ENCODE measurements around the gene PIP5K1A.

The PIP5K1A gene

GRCh38 chr1:151284013-151284577 lies 85.7 kb downstream of the PIP5K1A start:
- peaks cover 8% of the 10 kb centered on the region for H3K79me2 ChIP-seq

GRCh38 chr1:151286619-151287340 lies 88.4 kb downstream of the PIP5K1A start:
- H3K27ac ChIP-seq = no peak overlapping the region
- H3K79me2 ChIP-seq = peaks cover 9% of the 10 kb centered on the region

More at GRCh38 chr1:151284013-151284577, 85.7 kb downstream of the PIP5K1A start:
- Histone ChIP-seq H3K4me1 (peaks cover 4% of the 10 kb centered on the region), H3K4me3 (ENCODE audit: low read depth, low read length) (peak overlapping the region; percentile 100), H3K36me3 (ENCODE audit: control insufficient read depth, insufficient read depth, low read length) (no peaks in the 10 kb centered on the region), H3K4me2 (ENCODE audit: low read length) (peak overlapping the region; percentile 97), H3K27ac (peak overlapping the region; percentile 100), H3K9me3 (ENCODE audit: control insufficient read depth, low read length) (no peaks in the 10 kb centered on the region), H3K9ac (no peak overlapping the region), H2AFZ (no peak overlapping the region), H3K27me3 (ENCODE audit: control insufficient read depth, insufficient read depth, low read length) (no peaks in the 10 kb centered on the region)
- no peak for TF ChIP-seq CTCF (IDR thresholded peaks at IDR 0.05)

GRCh38 chr1:151287341-151287699 lies 89.0 kb downstream of the PIP5K1A start:
- Histone ChIP-seq H3K4me1 (peaks cover 4% of the 10 kb centered on the region), H3K4me2 (ENCODE audit: low read length) (no peak overlapping the region), H3K27me3 (ENCODE audit: control insufficient read depth, insufficient read depth, low read length) (no peaks in the 10 kb centered on the region), H3K27ac (no peak overlapping the region), H3K79me2 (peaks cover 9% of the 10 kb centered on the region), H3K9me3 (ENCODE audit: control insufficient read depth, low read length) (no peaks in the 10 kb centered on the region), H3K36me3 (ENCODE audit: control insufficient read depth, insufficient read depth, low read length) (no peaks in the 10 kb centered on the region), H3K9ac (no peak overlapping the region), H3K4me3 (ENCODE audit: low read depth, low read length) (no peak overlapping the region), H2AFZ (no peak overlapping the region)
- TF ChIP-seq CTCF (IDR thresholded peaks at IDR 0.05) = no peak

More at GRCh38 chr1:151286619-151287340, 88.4 kb downstream of the PIP5K1A start:
- Histone ChIP-seq H3K9me3 (ENCODE audit: control insufficient read depth, low read length) (no peaks in the 10 kb centered on the region), H3K27me3 (ENCODE audit: control insufficient read depth, insufficient read depth, low read length) (no peaks in the 10 kb centered on the region), H3K9ac (no peak overlapping the region), H2AFZ (no peak overlapping the region), H3K4me1 (peaks cover 4% of the 10 kb centered on the region), H3K36me3 (ENCODE audit: control insufficient read depth, insufficient read depth, low read length) (no peaks in the 10 kb centered on the region), H3K4me3 (ENCODE audit: low read depth, low read length) (no peak overlapping the region), H3K4me2 (ENCODE audit: low read length) (no peak overlapping the region)
- no peak for TF ChIP-seq CTCF (IDR thresholded peaks at IDR 0.05)

- no peaks in the 10 kb centered on the region for H3K36me3 ChIP-seq (ENCODE audit: control insufficient read depth, insufficient read depth, low read length)
- no peak overlapping the region for H3K4me2 ChIP-seq (ENCODE audit: low read length)
Observed at GRCh38 chr1:151287767-151288500, 89.6 kb downstream of the PIP5K1A start.

More at GRCh38 chr1:151287767-151288500, 89.6 kb downstream of the PIP5K1A start:
- no peaks in the 10 kb centered on the region for H3K27me3 ChIP-seq (ENCODE audit: control insufficient read depth, insufficient read depth, low read length)
- no peak overlapping the region for H2AFZ ChIP-seq
- H3K4me3 ChIP-seq (ENCODE audit: low read depth, low read length) = no peak overlapping the region
- H3K4me1 ChIP-seq = peaks cover 4% of the 10 kb centered on the region
- peaks cover 9% of the 10 kb centered on the region for H3K79me2 ChIP-seq
- H3K27ac ChIP-seq = no peak overlapping the region
- H3K9ac ChIP-seq = no peak overlapping the region
- no peaks in the 10 kb centered on the region for H3K9me3 ChIP-seq (ENCODE audit: control insufficient read depth, low read length)
- TF ChIP-seq CTCF (IDR thresholded peaks at IDR 0.05) = no peak

Data from parathyroid adenoma (tissue), 2 donors.